Smooth muscle cell (in vitro differentiated cells): ENCODE measurements around the gene C1RL. TPM values are rescaled to one million over a fixed set of nuclear protein-coding genes. Genes with fewer than 3 reads are reported as not detected.

Source experiments
- DNase-seq: peaks from one replicate; lab custom pipeline; 2025; ENCODE audit not compliant: unreplicated experiment; lab: John Stamatoyannopoulos, UW
- H2AFZ ChIP-seq: fragments of 200-600 bp; sonication (generic); 2 replicates; pipeline ENCODE4 v1.6.0; 2016; ENCODE audit warnings: antibody characterized with exemption, low read depth, mild to moderate bottlenecking
- H3F3A ChIP-seq: fragments of 200-600 bp; sonication (generic); 2 replicates; pipeline ENCODE4 v1.6.0; 2017; ENCODE audit warnings: antibody characterized with exemption, low read depth
- H3K27ac ChIP-seq: fragments of 200-600 bp; sonication (generic); 2 replicates; pipeline ENCODE4 v1.5.1; 2016; ENCODE audit warnings: low read depth, mild to moderate bottlenecking
- H3K27me3 ChIP-seq: fragments of 200-600 bp; sonication (generic); 2 replicates; pipeline ENCODE4 v1.6.1; 2016; ENCODE audit warnings: low read depth, mild to moderate bottlenecking
- H3K36me3 ChIP-seq: fragments of 200-600 bp; sonication (generic); 2 replicates; pipeline ENCODE4 v1.5.1; 2016; ENCODE audit warnings: low read depth
- H3K4me1 ChIP-seq: fragments of 200-600 bp; sonication (generic); 2 replicates; pipeline ENCODE4 v1.5.1; 2016; ENCODE audit warnings: low read depth
- H3K4me2 ChIP-seq: fragments of 200-600 bp; sonication (generic); 2 replicates; pipeline ENCODE4 v1.6.0; 2016; ENCODE audit warnings: mild to moderate bottlenecking
- H3K4me3 ChIP-seq: fragments of 200-600 bp; sonication (generic); 2 replicates; pipeline ENCODE4 v1.5.1; 2016; ENCODE audit warnings: mild to moderate bottlenecking
- H3K79me2 ChIP-seq: fragments of 200-600 bp; sonication (generic); 2 replicates; pipeline ENCODE4 v1.6.0; 2016; ENCODE audit warnings: low read depth, mild to moderate bottlenecking
- H3K9ac ChIP-seq: fragments of 200-600 bp; sonication (generic); 2 replicates; pipeline ENCODE4 v1.6.0; 2016; ENCODE audit warnings: low read depth
- H3K9me3 ChIP-seq: fragments of 200-600 bp; sonication (generic); replicated peaks from 2 replicates; pipeline ENCODE4 v1.5.1; 2016; ENCODE audit warnings: low read depth
- H4K20me1 ChIP-seq: fragments of 200-600 bp; sonication (generic); 2 replicates; pipeline ENCODE4 v1.6.0; 2016; ENCODE audit warnings: low read depth
- CTCF ChIP-seq: fragments of 200-600 bp; sonication (generic); IDR thresholded peaks from 2 replicates; pipeline ENCODE4 v1.5.1; 2017; ENCODE audit warnings: borderline replicate concordance, mild to moderate bottlenecking, antibody characterized with exemption; ENCODE audit not compliant: insufficient read depth, poor library complexity, severe bottlenecking
- WGBS: methylation state at CpG from one replicate; pipeline ENCODE4 v1.1.7; 2016; ENCODE audit warnings: low lambda C conversion rate; 5-methylcytosine and 5-hydroxymethylcytosine counted together
- polyA plus RNA-seq: library from polyadenylated mRNA; unstranded; fragments of >200 nt; fragmentation: Nextera tagmentation; extraction: Ambion mirVana; gene quantifications from 2 replicates; pipeline ENCODE4 v1.2.1, GENCODE V29; 2016
- total RNA-seq: library from RNA; depleted of rRNA; stranded (reverse); fragments of >200 nt; gene quantifications from 2 replicates; pipeline ENCODE4 v1.2.3, GENCODE V29; 2014

C1RL gene
- total and polyA plus RNA-seq, 2 experiments from 2014 or later: 8.7 to 21.1 TPM

- H3K4me2 ChIP-seq: no peak overlapping the region
- H3K36me3 ChIP-seq: no peaks in the 10 kb centered on the region
- H3K4me3 ChIP-seq: no peak overlapping the region
- no peak overlapping the region for H3K27ac ChIP-seq
- H3K4me1 ChIP-seq: no peaks in the 10 kb centered on the region
- no peaks in the 10 kb centered on the region for H3F3A ChIP-seq
- no peaks in the 10 kb centered on the region for H3K27me3 ChIP-seq
- peaks cover 7% of the 10 kb centered on the region for H4K20me1 ChIP-seq
- no peaks in the 10 kb centered on the region for H3K9me3 ChIP-seq
- no peak overlapping the region for H3K9ac ChIP-seq
- TF ChIP-seq CTCF: no peak
- no peaks in the 10 kb centered on the region for H3K79me2 ChIP-seq
- no peak for DNase-seq
- no peak overlapping the region for H2AFZ ChIP-seq
- 88% methylated on average over 3 of the region's 3 CpGs for WGBS
These were observed 7.2 kb upstream of the C1RL start for GRCh38 chr12:7116196-7116595.

GRCh38 chr12:7114851-7115250, 5.8 kb upstream of the C1RL start:
- H3K27me3 ChIP-seq: no peaks in the 10 kb centered on the region
- H3F3A ChIP-seq: no peaks in the 10 kb centered on the region
- peaks cover 7% of the 10 kb centered on the region for H4K20me1 ChIP-seq
- H2AFZ ChIP-seq: no peak overlapping the region
- WGBS: 94% methylated on average over 6 of the region's 6 CpGs
- no peaks in the 10 kb centered on the region for H3K4me1 ChIP-seq
- H3K79me2 ChIP-seq: no peaks in the 10 kb centered on the region
- no peak overlapping the region for H3K4me2 ChIP-seq
- no peak overlapping the region for H3K4me3 ChIP-seq
- no peak overlapping the region for H3K27ac ChIP-seq
- H3K36me3 ChIP-seq: no peaks in the 10 kb centered on the region
- no peaks in the 10 kb centered on the region for H3K9me3 ChIP-seq
- no peak overlapping the region for H3K9ac ChIP-seq
- no peak for TF ChIP-seq CTCF
- no peak for DNase-seq

- H3F3A ChIP-seq: no peaks in the 10 kb centered on the region
- peaks cover 7% of the 10 kb centered on the region for H4K20me1 ChIP-seq
- no peaks in the 10 kb centered on the region for H3K36me3 ChIP-seq
- H2AFZ ChIP-seq: no peak overlapping the region
- no peak overlapping the region for H3K4me3 ChIP-seq
- H3K27ac ChIP-seq: no peak overlapping the region
- H3K4me2 ChIP-seq: no peak overlapping the region
- no peaks in the 10 kb centered on the region for H3K4me1 ChIP-seq
- no peak for TF ChIP-seq CTCF
- no peak overlapping the region for H3K9ac ChIP-seq
- no peaks in the 10 kb centered on the region for H3K79me2 ChIP-seq
- no peak for DNase-seq
- no peaks in the 10 kb centered on the region for H3K9me3 ChIP-seq
- no peaks in the 10 kb centered on the region for H3K27me3 ChIP-seq
- 92% methylated on average over 11 of the region's 11 CpGs for WGBS
These were observed 5.0 kb upstream of the C1RL start for GRCh38 chr12:7114008-7114407.

- Histone ChIP-seq H3K27ac (no peak overlapping the region), H3F3A (no peaks in the 10 kb centered on the region)
These were observed 4.4 kb upstream of the C1RL start for GRCh38 chr12:7113389-7113871.

More at GRCh38 chr12:7113389-7113871, 4.4 kb upstream of the C1RL start:
- no peak overlapping the region for H3K4me3 ChIP-seq
- H2AFZ ChIP-seq: no peak overlapping the region
- no peak for DNase-seq
- H3K4me2 ChIP-seq: no peak overlapping the region
- H3K4me1 ChIP-seq: no peaks in the 10 kb centered on the region
- no peaks in the 10 kb centered on the region for H3K36me3 ChIP-seq
- no peak overlapping the region for H3K9ac ChIP-seq
- peak; percentile 80 for TF ChIP-seq CTCF
- no peaks in the 10 kb centered on the region for H3K27me3 ChIP-seq
- 38% methylated on average over 5 of the region's 5 CpGs for WGBS
- H3K79me2 ChIP-seq: no peaks in the 10 kb centered on the region
- H3K9me3 ChIP-seq: no peaks in the 10 kb centered on the region
- peaks cover 7% of the 10 kb centered on the region for H4K20me1 ChIP-seq
